C1 segment of cervical spinal cord (tissue), 14 donors: ENCODE measurements around the gene TMEM231.
"Not testable (repeated sequence)": the region's sequence is repeated elsewhere in the genome, so short reads cannot be mapped to it uniquely, and the experiment has no call there.

Experiments used
- DNase-seq, 14 donors: peaks; one replicate each; lab custom pipeline; 2025; lab: John Stamatoyannopoulos, UW

TMEM231 gene

GRCh38 chr16:75555707-75556430, at the start of gene TMEM231:
Gene TMEM231 (minus strand): TSS chr16:75556252. CDS start chr16:75556209, 43 bp downstream.
- DNase-seq: peak; percentile 56 to 94 (median 91)

GRCh38 chr16:75603241-75603640, 47.2 kb upstream of the TMEM231 start:
- DNase-seq: no peak

GRCh38 chr16:75599452-75600277, 43.6 kb upstream of the TMEM231 start:
- no peak for DNase-seq

GRCh38 chr16:75593825-75594820, 38.1 kb upstream of the TMEM231 start:
- DNase-seq: no peak

GRCh38 chr16:75593308-75593707, 37.3 kb upstream of the TMEM231 start:
- no peak for DNase-seq

GRCh38 chr16:75591927-75592326, 35.9 kb upstream of the TMEM231 start:
- DNase-seq: not testable (repeated sequence)

GRCh38 chr16:75590920-75591843, 35.1 kb upstream of the TMEM231 start:
- peak in 11 of 14 donors; percentile 8 to 54 (median 28) for DNase-seq

GRCh38 chr16:75589306-75589705, 33.3 kb upstream of the TMEM231 start:
- DNase-seq: peak in 7 of 14 donors; percentile 10 to 64 (median 34)

- no peak for DNase-seq
Measured at GRCh38 chr16:75588716-75589115, 32.7 kb upstream of the TMEM231 start.

GRCh38 chr16:75584108-75584507, 28.1 kb upstream of the TMEM231 start:
- no peak for DNase-seq

GRCh38 chr16:75579281-75579834, 23.3 kb upstream of the TMEM231 start:
- peak in 1 of 14 donors; percentile 21 for DNase-seq

- no peak for DNase-seq
Measured at GRCh38 chr16:75578725-75579124, 22.7 kb upstream of the TMEM231 start.

- DNase-seq: no peak
Measured at GRCh38 chr16:75578212-75578611, 22.2 kb upstream of the TMEM231 start.

- DNase-seq: no peak
Measured at GRCh38 chr16:75576384-75576811, 20.3 kb upstream of the TMEM231 start.

- DNase-seq: no peak
Measured at GRCh38 chr16:75575958-75576357, 19.9 kb upstream of the TMEM231 start.

- DNase-seq: no peak
Measured at GRCh38 chr16:75573955-75574354, 17.9 kb upstream of the TMEM231 start.

GRCh38 chr16:75572864-75573542, 17.0 kb upstream of the TMEM231 start:
- DNase-seq: no peak

GRCh38 chr16:75570396-75571065, 14.5 kb upstream of the TMEM231 start:
- no peak for DNase-seq

- DNase-seq: no peak
Measured at GRCh38 chr16:75567911-75568310, 11.9 kb upstream of the TMEM231 start.
